NCI-H2029 (cell line): ENCODE data around the gene RBBP5.
A peak's percentile ranks its signal among the peaks of the same experiment; 100 is the strongest.
"Not testable (repeated sequence)": the region's sequence is repeated elsewhere in the genome, so short reads cannot be mapped to it uniquely, and the experiment has no call there.

Experiments
- DNase-seq: peaks from one replicate; lab custom pipeline; 2025; lab: John Stamatoyannopoulos, UW

The RBBP5 gene, protein sequence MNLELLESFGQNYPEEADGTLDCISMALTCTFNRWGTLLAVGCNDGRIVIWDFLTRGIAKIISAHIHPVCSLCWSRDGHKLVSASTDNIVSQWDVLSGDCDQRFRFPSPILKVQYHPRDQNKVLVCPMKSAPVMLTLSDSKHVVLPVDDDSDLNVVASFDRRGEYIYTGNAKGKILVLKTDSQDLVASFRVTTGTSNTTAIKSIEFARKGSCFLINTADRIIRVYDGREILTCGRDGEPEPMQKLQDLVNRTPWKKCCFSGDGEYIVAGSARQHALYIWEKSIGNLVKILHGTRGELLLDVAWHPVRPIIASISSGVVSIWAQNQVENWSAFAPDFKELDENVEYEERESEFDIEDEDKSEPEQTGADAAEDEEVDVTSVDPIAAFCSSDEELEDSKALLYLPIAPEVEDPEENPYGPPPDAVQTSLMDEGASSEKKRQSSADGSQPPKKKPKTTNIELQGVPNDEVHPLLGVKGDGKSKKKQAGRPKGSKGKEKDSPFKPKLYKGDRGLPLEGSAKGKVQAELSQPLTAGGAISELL

DNA sequence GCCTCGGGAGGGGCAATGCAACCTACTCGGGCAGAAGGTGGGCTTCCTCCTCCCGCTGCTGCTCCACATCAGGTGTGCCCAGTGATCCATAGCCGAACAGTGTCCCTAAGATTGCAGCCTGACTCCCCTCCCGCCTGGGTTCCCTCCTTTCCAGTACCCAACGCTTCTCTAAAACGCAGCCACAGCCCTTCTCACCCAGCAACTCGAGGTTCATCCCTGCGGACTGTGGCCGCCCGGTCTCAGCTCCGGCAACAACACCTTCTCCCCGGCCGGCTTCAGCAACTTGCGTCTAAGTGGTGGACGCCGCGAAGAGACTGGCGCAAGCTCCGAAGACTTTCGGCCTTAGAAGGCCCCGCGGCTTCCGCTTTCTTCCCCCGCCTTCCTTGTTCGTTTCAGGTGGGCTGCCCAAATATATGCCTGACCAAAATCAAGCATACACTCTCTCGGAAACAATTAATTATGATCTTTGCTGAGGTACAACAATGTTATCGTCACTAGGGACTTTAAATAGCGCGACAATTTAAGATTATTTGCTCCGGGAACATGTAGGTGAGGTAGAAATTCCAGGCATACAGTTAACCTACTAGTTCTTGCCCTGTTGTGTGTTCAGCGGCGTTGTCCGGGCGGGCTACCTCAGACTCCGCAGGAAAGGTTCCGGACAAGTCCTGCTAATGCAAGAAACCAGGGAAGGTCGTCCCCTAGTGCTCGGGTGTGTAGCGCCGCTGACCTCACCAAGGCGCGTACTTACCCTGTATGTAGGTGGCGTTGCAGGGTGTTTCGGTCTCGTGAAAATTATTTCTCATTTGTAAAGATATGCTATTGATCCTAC is at the start of gene RBBP5:
Gene RBBP5 (minus strand): TSS at position 319 of the 829 bp plus-strand sequence. CDS start 105 bp downstream, at position 214.
- DNase-seq, result peak; percentile 90

DNA sequence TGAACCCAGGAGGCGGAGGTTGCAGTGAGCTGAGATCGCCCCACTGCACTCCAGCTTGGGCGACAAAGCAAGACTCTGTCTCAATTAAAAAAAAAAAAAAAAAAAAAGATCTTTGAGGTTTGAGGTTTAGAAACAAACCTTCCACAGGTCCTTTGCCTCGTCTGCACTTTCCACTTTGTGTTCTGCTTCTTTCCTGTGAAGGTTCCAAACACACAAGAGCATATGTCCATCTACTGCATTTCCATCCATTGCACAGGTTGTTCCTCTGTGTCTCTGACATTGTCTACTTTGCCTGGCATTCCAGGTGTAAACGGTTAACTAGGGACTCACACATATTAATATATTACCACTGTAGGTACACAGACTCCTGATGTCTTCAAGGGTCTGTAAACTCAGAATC is 49.6 kb upstream of the RBBP5 start:
- no peak for DNase-seq

DNA sequence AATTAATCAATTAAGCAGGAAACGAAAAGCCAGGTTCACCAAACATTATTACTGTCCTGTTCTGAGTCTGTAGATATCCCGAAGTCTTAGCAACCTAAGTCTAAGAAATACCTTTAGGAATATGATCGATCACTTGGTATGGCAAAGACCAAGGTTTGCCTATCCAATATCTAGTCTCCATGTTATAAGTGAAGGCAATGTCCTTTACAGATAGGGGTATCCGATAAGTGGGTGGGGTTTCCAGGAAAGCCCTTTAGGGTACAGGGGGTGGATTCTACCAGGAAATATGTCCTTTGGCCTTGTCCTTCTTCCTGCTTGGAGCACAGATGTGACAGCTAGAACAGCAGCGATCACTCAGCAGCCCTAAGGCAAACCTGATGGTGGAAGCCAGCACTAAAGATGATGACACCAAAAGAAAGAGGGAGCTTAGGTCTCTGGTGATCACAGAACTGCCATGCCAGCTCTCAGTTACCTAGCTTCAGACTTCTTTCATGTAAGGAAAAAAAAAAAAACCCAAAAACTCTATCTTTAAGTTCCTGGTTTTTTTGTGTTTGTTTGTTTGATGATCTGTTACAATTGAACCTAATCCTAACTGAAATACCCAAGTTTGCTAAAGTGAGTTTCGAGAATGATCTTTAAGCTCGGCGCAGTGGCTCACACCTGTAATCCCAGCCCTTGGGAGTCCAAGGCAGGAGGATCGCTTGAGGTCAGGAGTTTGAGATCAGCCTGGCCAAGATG is 48.9 kb upstream of the RBBP5 start:
- no peak for DNase-seq

DNA sequence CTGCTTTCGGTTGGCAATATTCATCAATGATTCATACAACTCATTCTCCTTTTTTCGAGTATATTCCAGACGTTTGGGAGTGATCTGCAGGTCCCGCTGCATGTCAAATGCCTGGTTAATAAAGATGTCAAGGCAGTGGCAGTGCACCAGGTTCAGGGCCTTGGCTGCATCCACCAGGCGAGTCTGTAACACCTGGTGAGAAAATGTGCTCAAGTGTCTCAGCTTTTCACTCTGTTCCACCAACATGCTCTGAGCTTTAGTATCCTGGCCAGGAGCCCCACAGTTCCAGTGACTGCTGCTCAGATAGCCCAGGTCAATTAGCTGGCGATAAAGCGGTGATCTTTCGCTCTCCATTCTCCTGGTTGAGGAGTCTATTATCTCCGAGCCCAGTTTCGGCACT is 47.5 kb upstream of the RBBP5 start:
- DNase-seq, result no peak

DNA sequence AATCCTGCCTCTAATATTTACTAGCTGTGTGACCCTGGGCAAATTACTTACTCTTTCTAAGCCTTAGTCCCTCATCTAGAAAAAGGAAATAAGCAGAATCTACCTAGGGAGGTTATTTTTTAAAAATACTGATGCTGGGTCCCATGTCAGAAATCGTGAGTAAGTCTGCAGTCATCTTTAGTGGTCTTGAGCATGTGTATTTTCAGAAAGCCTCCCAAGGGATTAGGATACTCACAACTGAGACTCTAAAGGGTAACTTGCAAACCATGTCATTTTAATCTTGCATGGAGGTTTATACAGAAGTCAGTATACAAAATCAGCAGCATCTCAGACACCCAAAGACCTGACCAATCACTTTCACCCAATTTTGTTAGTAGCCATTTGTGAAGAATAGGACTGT is 46.5 kb upstream of the RBBP5 start:
- DNase-seq, result no peak

DNA sequence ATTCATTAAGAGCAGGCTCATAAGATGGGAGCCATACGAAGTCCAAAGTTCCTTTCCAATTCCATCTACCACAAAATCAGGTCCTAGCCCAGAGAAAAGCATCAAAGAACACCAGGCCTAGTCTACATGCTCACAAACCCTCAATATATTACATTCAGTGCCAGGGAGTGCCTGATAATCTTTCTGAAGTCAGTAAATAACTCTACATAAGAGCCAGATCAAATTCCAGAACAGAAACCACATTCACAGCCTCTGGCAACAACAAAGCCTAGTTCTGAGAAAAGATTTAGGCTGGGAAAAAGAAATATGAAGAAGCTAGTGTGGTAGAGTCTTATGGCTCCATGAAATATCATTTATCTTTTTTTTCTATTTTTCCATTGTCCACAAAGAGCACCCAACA is 40.5 kb upstream of the RBBP5 start:
- DNase-seq, result no peak

DNA sequence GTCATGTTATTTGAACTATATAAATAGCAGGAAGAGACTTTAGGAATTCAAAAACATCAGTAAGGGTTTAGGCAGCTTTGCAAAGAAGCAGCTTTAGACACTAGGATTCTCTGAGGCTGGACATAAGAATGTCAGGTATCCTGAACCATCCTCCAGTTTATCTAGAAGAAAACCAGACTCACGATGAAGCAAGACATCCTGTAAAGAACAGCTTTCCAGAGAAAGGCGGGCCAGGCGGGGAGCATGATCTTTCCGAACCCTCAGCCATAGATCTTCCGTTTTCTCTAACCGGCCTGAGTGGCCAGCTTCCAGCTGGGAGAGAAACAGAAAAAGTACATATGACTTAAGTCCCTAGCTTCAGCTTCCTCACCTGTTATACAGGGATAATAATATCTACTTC is 39.3 kb upstream of the RBBP5 start:
- DNase-seq, result no peak

DNA sequence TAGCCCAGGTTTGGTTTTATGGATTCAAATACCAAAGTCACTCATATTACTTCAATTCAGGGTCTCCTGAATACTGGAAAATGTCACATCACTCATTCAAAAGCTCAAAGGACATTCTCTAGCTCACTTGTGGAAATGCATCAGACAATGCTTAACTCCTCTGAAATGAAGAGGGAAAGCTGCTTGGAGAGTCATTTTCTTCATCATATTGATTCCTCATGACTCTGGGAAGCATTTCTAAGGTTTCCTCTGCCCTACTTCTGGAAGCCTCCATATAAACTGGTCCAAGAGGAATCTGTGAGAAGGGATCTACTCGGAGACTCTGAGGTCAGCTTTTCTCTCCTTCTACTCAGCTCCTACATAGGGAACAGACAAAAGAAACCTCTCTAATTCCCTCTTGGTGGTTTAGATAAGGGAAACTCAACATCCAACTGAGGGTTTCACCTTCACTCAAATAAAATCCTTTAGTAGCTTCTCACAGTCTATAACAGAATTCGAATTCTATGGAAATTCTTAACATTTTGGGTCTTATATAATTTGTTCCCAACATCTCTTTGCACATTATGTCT is 36.4 kb upstream of the RBBP5 start:
- DNase-seq, result no peak

DNA sequence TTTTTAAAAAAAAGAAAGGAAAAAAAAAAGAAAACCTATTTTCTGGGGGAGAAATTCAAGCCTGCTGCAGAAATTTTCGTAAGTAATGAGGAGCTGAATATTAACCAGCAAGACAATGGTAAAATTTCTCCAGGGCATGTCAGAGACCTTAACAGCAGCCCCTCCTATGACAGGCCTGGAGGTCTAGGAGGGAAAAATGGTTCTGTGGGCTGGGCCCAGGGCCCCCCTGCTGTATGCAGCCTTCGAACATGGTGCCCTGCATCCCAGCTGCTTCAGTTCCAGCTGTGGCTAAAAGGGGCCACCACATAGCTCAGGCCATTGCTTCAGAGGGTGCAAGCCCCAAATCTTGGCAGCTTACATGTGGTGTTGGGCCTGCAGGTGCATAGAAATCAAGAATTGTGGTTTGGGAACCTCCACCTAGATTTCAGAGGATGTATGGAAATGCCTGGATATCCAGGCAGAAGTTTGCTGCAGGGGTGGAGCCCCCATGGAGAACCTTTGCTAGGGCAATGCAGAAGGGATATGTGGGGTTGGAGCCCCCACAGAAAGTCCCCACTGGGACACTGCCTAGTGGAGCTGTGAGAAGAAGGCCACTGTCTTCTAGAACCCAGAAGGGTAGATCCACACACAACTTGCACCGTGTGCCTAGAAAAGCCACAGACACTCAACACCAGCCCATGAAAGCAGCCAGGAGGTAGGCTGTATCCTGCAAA is 34.0 kb upstream of the RBBP5 start:
- not testable (repeated sequence) for DNase-seq

DNA sequence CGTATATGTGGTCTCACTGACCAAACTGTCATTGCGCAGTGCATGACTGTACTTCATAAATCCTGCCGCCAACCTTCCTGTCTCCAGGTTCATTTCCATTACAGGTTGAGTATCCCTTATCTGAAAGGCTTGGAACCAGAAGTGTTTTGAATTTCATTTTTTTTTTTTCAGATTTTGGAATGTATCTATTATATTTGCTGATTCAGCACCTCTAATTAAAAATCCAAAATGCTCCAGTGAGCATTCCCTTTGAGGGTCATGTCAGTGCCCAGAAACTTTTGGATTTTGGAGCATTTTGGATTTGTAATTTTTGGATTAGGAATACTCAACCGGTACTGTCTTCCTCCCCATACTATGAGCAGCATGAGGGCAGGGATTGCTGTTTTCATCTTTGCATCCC is 30.7 kb upstream of the RBBP5 start:
- DNase-seq, result no peak

DNA sequence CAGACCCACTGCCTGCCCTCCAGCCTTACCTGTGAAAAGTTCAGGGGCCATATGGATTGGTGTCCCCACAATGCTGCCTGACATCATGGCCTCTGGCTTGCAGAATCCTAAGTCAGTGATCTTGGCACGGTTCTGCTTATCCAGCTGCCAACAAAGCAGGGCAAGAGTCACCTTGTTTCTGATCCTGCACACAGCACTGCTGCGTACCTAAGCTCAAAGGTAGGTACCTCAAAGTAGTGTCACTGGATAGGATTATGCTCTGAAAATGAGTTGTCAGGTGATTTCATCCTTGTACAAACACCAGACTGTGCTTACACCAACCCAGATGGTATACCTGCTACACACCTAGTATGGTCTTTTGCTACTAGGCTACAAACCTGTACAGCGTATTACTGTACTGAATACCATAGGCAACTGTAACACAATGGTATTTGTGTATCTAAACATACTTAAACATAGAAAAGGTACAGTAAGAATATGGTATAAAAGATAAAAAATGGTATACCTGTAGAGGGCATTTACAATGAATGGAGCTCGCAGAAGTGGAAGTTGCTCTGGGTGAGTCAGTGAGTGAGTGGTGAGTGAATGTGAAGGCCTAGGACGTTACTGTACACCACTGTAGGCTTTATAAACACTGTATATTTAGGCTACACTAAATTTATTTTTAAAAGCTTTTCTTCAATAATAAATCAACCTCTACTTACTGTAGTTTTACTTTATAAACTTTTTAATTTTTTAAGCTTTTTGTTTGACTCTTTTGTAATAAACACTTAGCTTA is 29.1 kb upstream of the RBBP5 start:
- DNase-seq, result no peak

DNA sequence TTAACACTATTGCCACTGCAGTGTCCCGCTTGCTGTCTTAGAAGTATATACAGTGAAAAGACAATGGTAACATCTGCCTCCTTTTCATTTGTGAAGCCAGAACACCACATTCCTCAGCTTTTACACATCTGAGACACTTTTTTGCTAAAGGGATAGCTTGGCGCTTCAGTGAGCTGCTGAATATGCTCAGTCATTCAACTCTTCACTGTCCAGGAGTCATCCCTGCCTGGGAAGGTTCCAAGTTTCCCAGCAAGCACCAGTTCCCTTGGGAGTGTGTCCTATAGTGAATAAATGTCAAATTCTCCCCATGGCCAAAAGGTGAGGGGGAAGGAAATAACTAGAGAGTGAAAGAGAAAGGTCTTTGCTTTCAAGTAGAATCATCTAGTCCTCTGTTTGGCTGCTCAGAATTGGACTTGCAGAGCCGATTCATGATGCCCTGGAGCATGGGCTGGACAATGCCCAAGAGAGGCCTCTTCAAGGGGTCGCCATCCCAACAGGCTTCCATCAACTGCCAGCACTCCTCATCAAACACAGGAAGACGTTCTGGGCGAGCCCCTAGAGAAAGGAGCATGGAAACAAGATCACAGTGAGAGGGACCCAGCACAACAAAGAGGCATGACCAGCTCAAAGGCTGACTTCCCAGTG is 25.5 kb upstream of the RBBP5 start:
- no peak for DNase-seq

DNA sequence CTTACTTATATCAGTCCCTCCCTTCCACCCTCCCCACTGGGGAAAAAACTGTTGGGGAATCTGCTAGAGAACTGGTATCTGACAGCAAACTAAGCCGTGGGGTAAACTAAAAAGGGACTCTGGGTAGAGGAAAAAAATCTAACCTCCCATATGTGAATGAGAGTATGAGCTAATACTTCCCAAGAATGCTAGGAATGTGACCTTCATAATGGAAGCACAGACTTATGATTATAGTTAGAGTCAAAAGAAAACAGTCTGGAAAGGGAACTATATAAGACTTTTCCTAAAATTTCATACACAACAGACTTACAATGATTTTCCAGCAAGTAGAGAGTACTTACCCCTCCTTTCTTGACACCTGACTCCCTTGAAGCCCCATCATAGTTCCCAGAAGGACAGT is 23.0 kb upstream of the RBBP5 start:
- no peak for DNase-seq

DNA sequence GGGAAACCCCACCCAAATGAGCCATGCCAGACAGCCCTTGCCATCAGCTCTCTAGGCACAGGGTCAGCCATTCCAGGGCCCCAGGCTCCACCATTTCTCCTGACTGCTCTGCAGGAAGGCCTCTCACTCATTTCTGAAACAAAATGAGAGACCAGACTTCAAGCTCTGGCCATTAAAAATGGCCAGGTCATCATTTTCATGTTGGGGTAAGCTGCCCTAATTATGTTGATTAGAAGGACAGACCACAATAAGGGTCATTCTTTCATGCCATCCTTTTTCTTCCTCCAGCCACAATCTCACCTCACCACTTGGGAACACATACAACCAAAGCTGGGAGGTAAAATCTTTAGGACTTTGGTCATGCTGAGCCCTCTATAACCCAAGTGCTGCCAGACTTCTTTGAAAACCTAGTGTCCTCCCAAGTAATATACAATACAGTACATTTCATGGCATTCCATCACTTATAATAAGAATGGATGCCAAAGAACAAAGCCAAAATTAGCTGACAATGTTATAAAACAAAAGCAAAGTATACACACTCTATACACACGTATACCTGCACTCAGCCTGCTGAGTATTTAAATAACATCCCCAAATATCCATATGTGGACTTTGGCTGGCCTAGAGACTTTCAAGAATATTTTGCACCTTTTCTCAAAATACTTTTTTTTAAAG is 22.4 kb upstream of the RBBP5 start:
- no peak for DNase-seq

DNA sequence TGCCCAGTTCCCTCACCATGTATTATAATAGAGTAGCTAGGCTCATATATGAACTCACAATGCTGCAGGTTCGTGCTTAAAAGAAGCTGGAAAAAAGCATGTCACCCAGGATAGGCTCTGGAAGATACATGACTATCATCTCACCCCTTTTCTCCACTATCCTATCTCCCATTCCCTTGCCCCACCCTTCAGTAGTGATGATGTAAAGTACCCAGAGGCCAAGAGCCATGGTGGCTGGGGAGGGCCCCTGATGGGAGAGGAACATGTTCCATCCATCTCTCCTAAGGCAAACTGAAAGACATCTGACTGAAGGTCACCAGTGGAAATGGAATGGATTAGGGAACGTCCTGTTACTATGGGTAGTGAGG is 20.3 kb upstream of the RBBP5 start:
- DNase-seq, result no peak

DNA sequence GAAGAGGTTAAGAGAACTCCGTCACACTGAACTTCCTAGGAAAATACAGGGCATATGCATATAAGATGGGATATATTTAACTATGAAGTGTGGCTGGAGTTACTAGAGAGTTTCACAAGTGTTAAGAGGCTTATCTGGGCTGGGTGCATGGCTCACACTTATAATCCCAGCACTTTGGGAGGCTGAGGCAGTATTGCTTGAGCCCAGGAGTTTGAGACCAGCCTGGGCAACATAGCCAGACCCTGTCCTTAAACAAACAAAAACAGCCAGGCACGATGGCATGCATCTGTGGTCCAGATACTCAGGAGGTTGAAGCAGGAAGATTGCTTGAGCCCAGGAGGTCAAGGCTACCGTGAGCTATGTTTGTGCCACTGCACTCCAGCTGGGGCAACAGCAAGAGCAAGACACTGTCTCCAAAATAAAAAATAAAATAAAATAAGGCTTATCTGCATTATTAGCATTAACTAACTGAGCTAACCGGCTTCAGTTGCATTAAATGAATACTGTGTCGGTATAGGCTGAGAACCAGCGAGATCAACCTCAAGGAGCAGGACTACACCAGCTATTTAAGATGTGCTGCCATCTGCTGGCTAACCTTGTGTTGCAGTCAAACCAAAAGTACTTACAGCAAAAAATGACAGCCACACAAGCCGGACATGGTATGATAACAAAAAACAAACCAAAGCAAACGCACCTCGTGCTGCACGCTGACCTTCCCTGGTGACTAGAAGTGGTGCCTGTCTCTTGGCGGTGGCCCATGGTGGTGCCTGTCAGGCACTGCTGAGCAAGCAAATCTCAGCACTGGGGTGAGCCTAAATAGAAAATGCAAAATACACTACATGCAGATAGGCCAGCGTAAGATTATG is 19.7 kb upstream of the RBBP5 start:
- peak; percentile 64 for DNase-seq

DNA sequence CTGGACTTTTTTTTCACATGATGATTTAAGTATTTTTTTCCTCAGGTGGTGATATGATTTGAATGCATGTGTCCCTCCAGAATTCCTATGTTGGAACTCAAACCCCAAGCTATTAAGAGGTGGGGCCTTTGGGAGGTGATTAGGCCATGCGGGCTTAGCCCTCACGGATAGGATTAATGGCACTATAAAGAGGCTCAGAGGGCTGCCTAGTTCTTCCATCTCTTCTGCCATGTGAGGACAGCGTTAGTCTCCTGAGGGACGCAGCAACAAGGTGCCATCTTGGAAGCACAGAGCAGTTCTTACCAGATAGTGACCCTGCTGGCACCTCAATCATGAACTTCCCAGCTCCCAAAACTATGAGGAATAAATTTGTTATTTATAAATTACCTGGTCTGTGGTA is 18.3 kb upstream of the RBBP5 start:
- no peak for DNase-seq

DNA sequence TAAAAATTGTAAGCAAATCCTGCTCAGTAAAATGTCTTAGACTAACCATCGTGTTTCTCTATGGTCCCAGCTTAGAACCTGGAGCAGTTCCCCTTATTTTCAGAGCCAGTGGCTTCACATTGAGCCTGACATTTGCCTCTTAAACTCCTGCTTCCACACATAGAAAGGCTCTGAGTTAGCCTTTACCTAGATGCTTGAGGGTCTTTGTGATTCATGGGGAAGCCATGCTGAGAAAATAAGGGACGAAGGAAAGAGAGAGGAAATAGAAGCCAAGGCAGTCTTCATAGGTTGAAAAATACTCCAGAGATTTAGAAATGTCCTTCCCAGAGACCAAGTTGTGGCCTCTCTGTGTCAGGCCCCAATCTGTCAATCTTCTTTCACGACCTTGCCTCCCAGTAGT is 16.1 kb upstream of the RBBP5 start:
- no peak for DNase-seq

DNA sequence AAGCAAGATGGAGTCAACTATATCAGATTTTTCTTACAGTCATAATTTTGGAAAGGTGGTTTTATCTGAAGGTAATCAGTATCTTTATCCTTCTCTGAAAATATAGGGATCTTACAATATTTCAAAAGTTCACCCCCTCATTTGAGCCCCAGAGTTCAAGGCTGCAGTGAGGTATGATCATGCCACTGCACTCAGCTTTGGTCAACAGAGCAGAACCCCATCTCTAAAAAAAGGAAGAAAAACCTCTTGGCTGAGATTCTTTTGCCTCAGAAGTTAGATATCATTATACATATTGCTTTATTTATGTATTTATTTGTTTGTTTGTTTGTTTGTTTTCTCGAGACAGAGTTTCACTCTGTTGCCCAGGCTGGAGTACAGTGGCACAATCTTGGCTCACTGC is 11.5 kb upstream of the RBBP5 start:
- no peak for DNase-seq
